Measurements from ENCODE around the gene PARD6A.

GRCh38 chr16:67645397-67646121, 15.2 kb upstream of the PARD6A start:
- no peak for TF ChIP-seq CTCF (optimal IDR thresholded peaks at IDR 0.05 in 1 of 3, IDR thresholded peaks at IDR 0.05 in 1 of 3, conservative IDR thresholded peaks at IDR 0.05 in 1 of 3; ENCODE audit: extremely low read depth in 1 of 3, insufficient read depth in 2 of 3, low read length in 3 of 3)
- TF ChIP-seq EZH2 (IDR thresholded peaks at IDR 0.05; ENCODE audit: low read length), result no peak

Measured in keratinocyte (primary cell).